Lower leg skin (tissue), 4 donors: ENCODE data around the gene ARHGAP19. TPM values are rescaled to one million over a fixed set of nuclear protein-coding genes. Genes with fewer than 3 reads are reported as not detected.

ENCODE experiments used
- DNase-seq, 2 donors: peaks; one replicate each; pipeline ENCODE4 v3.0.0-alpha.2; 2019; ENCODE audit warnings: low spot score in 2 of 2
- H3K4me3 ChIP-seq: fragments of 200-600 bp; sonication (generic); 2 replicates; pipeline ENCODE4 v1.5.1; 2017; ENCODE audit warnings: mild to moderate bottlenecking, low read depth; ENCODE audit not compliant: poor library complexity, severe bottlenecking
- CTCF ChIP-seq, 3 donors: fragments of 450-650 bp; IDR thresholded peaks; one replicate each; pipeline ENCODE4 v1.5.1; 2016; ENCODE audit warnings: antibody characterized with exemption in 3 of 3, mild to moderate bottlenecking in 3 of 3, moderate library complexity in 2 of 3
- POLR2A ChIP-seq, 2 donors: fragments of 450-650 bp; IDR thresholded peaks; one replicate each; pipeline ENCODE4 v1.6.1; 2016 to 2017; ENCODE audit warnings: antibody characterized with exemption in 2 of 2, mild to moderate bottlenecking in 1 of 2, moderate library complexity in 1 of 2
- WGBS, 2 donors: methylation state at CpG; one replicate each; pipeline ENCODE4 v1.1.5; 2018; 5-methylcytosine and 5-hydroxymethylcytosine counted together
- intact Hi-C: fragments of 100-400 bp; cut with DNase I; formaldehyde crosslinking; loops from one replicate; pipeline ENCODE4 v1.15.0; 2023; ENCODE audit warnings: low total_unique reads
- total RNA-seq, 4 donors: library from RNA; depleted of rRNA; stranded (reverse); fragments of >200 nt; gene quantifications; one replicate each; pipeline ENCODE4 v1.1.0, GENCODE V29; 2016

Gene ARHGAP19
- total RNA-seq, 4 donors from 2014 or later = 7.7 to 8.5 (median 8.2) TPM

- DNase-seq = no peak
- intact Hi-C loops = no loop called here
- 37 to 42% methylated on average over 5 of the region's 5 CpGs for WGBS, 2 donors
- TF ChIP-seq POLR2A (IDR thresholded peaks at IDR 0.05) = no peak
- no peak for TF ChIP-seq CTCF (IDR thresholded peaks at IDR 0.05)
- H3K4me3 ChIP-seq = no peak overlapping the region
Observed at GRCh38 chr10:97178074-97178473, 114.4 kb downstream of the ARHGAP19 start.

- intact Hi-C loops = no loop called here
- 80 to 81% methylated on average over 5 of the region's 5 CpGs for WGBS, 2 donors
- H3K4me3 ChIP-seq = no peak overlapping the region
- DNase-seq = no peak
- TF ChIP-seq POLR2A (IDR thresholded peaks at IDR 0.05) = no peak
- no peak for TF ChIP-seq CTCF (IDR thresholded peaks at IDR 0.05)
Observed at GRCh38 chr10:97176226-97176625, 116.2 kb downstream of the ARHGAP19 start.

- intact Hi-C loops = no loop called here
- no peak overlapping the region for H3K4me3 ChIP-seq
- TF ChIP-seq CTCF (IDR thresholded peaks at IDR 0.05) (no peak), POLR2A (IDR thresholded peaks at IDR 0.05) (no peak)
- no peak for DNase-seq
- WGBS, 2 donors = 92 to 95% methylated on average over 4 of the region's 4 CpGs
Observed at GRCh38 chr10:97175586-97175985, 116.9 kb downstream of the ARHGAP19 start.

GRCh38 chr10:97174941-97175340, 117.5 kb downstream of the ARHGAP19 start:
- intact Hi-C loops = no loop called here
- TF ChIP-seq CTCF (IDR thresholded peaks at IDR 0.05) (no peak), POLR2A (IDR thresholded peaks at IDR 0.05) (no peak)
- DNase-seq = no peak
- no peak overlapping the region for H3K4me3 ChIP-seq

- no peak for DNase-seq
- H3K4me3 ChIP-seq = no peak overlapping the region
- TF ChIP-seq CTCF (IDR thresholded peaks at IDR 0.05) = no peak
- TF ChIP-seq POLR2A (IDR thresholded peaks at IDR 0.05) = no peak
- intact Hi-C loops = no loop called here
- 92 to 94% methylated on average over 5 of the region's 5 CpGs for WGBS, 2 donors
Observed at GRCh38 chr10:97174276-97174775, 118.1 kb downstream of the ARHGAP19 start.

GRCh38 chr10:97173036-97173435, 119.4 kb downstream of the ARHGAP19 start:
- intact Hi-C loops = no loop called here
- no peak overlapping the region for H3K4me3 ChIP-seq
- DNase-seq = no peak
- TF ChIP-seq CTCF (IDR thresholded peaks at IDR 0.05) (no peak), POLR2A (IDR thresholded peaks at IDR 0.05) (no peak)
- WGBS, 2 donors = 79 to 87% methylated on average over 6 of the region's 6 CpGs
